DMS79 treated with DMSO at 0.1 percent for 48 hours (cell line): Measurements from ENCODE around the gene DEPDC4.
"Not testable (repeated sequence)": the region's sequence is repeated elsewhere in the genome, so short reads cannot be mapped to it uniquely, and the experiment has no call there.

Source experiments
- DNase-seq: peaks from one replicate; lab custom pipeline; 2025; lab: John Stamatoyannopoulos, UW

DEPDC4 gene

GRCh38 chr12:100266835-100267602 is at the start of gene DEPDC4, which contains the start of gene SCYL2:
Gene DEPDC4 (minus strand): TSS chr12:100267079. CDS start chr12:100267076, 3 bp downstream.
Gene SCYL2 (plus strand): TSS chr12:100267177. CDS start chr12:100282971, 15,794 bp downstream.
- peak; percentile 93 for DNase-seq

- no peak for DNase-seq
These were observed 44.4 kb upstream of the DEPDC4 start for GRCh38 chr12:100311317-100311716.

GRCh38 chr12:100308138-100308537 is 41.3 kb upstream of the DEPDC4 start:
- DNase-seq: not testable (repeated sequence)

GRCh38 chr12:100304334-100304733 is 37.5 kb upstream of the DEPDC4 start:
- DNase-seq: not testable (repeated sequence)

GRCh38 chr12:100303831-100304230 is 37.0 kb upstream of the DEPDC4 start:
- no peak for DNase-seq

- DNase-seq: no peak
These were observed 35.2 kb upstream of the DEPDC4 start for GRCh38 chr12:100302081-100302480.

- DNase-seq: no peak
These were observed 29.1 kb upstream of the DEPDC4 start for GRCh38 chr12:100295764-100296555.

- not testable (repeated sequence) for DNase-seq
These were observed 27.5 kb upstream of the DEPDC4 start for GRCh38 chr12:100294366-100294765.

- DNase-seq: peak; percentile 29
These were observed 26.1 kb upstream of the DEPDC4 start for GRCh38 chr12:100293017-100293416.

GRCh38 chr12:100290016-100290415 is 23.1 kb upstream of the DEPDC4 start:
- no peak for DNase-seq

GRCh38 chr12:100289038-100289437 is 22.2 kb upstream of the DEPDC4 start:
- DNase-seq: no peak

- not testable (repeated sequence) for DNase-seq
These were observed 17.7 kb upstream of the DEPDC4 start for GRCh38 chr12:100284556-100284955.

GRCh38 chr12:100279607-100280244 is 12.8 kb upstream of the DEPDC4 start:
- DNase-seq: no peak

GRCh38 chr12:100279159-100279558 is 12.3 kb upstream of the DEPDC4 start:
- DNase-seq: no peak

GRCh38 chr12:100274291-100274690 is 7.4 kb upstream of the DEPDC4 start:
- no peak for DNase-seq

- no peak for DNase-seq
These were observed 6.9 kb upstream of the DEPDC4 start for GRCh38 chr12:100273782-100274181.

- DNase-seq: peak; percentile 11
These were observed 2.1 kb upstream of the DEPDC4 start for GRCh38 chr12:100268835-100269564.

- DNase-seq: peak; percentile 35
These were observed 863 bp upstream of the DEPDC4 start for GRCh38 chr12:100267603-100268281.

- DNase-seq: no peak
These were observed 369 bp downstream of the DEPDC4 start for GRCh38 chr12:100266585-100266834.

GRCh38 chr12:100265732-100266584 is 921 bp downstream of the DEPDC4 start:
- DNase-seq: no peak

GRCh38 chr12:100265107-100265506 is 1.8 kb downstream of the DEPDC4 start:
- not testable (repeated sequence) for DNase-seq
